Urinary bladder (tissue), 4 donors: ENCODE data around the gene FKBP2. TPM values are rescaled to one million over a fixed set of nuclear protein-coding genes. Genes with fewer than 3 reads are reported as not detected.

ENCODE experiments used
- DNase-seq: peaks from one replicate; pipeline ENCODE4 v3.0.0-alpha.2; 2015; ENCODE audit errors: extremely low spot score
- H3K27ac ChIP-seq: one replicate; pipeline ENCODE4 v1.5.1; 2013; ENCODE audit warnings: low read depth, mild to moderate bottlenecking, moderate library complexity
- H3K36me3 ChIP-seq: one replicate; pipeline ENCODE4 v1.6.1; 2013; ENCODE audit warnings: mild to moderate bottlenecking, moderate library complexity; ENCODE audit not compliant: insufficient read depth
- H3K4me1 ChIP-seq: one replicate; pipeline ENCODE4 v1.6.1; 2013; ENCODE audit warnings: mild to moderate bottlenecking, moderate library complexity; ENCODE audit not compliant: insufficient read depth
- H3K4me3 ChIP-seq: one replicate; pipeline ENCODE4 v1.5.1; 2013; ENCODE audit warnings: low read depth, low read length
- WGBS: extraction: QIAGEN DNeasy Blood & Tissue Kit; methylation state at CpG from one replicate; pipeline ENCODE4 v1.1.7; 2013; 5-methylcytosine and 5-hydroxymethylcytosine counted together
- polyA plus RNA-seq: library from polyadenylated mRNA; stranded (reverse); fragments of 200-250 nt; gene quantifications from one replicate; pipeline ENCODE4 v1.2.3, GENCODE V29; 2013
- total RNA-seq: library from RNA; depleted of rRNA; stranded (reverse); fragments of >200 nt; gene quantifications from one replicate; pipeline ENCODE4 v1.2.3, GENCODE V29; 2014
- donor health status: healthy with polysubstance abuse.
- donor health status: healthy.

Gene FKBP2
- 29.2 TPM for total RNA-seq
- 167 TPM for polyA plus RNA-seq

DNA sequence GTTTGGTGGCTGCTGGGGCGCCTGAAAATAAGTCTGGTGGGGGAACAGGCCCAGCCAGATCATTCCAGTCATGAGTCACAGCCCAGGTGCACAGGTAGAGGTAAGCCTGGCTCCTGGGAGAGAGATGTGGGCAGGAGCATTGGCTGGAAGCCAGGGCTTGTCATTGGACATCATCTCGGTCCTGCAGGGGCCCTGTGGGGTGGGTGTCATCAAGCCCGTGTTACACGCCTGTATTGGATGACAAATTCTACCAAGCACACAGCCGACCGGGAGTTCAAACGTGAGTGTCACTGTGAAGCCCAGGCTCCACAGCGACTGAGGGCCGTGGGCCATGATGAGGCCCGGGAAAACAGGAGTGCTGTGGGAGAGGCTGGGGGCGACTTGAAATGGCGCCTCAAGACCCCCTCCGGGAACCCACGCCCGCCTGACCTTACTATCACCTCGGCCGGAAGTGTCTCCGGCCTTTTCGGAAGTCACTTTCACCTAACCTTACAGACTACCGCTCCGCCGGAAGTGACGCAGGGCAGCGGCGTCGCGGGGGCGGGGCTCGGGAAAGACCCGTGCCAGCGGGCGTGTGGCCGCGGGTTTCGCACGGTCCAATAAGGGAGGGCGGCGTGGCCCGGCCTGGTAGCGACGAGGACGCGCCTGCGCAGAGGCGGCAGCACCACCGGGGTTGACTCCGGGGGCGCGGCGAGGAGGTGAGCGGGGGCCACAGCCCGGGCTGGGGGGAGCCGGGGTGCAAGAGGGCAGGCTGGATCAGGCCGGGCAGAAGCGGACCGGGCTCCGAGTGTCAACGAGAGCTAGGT, at the start of gene FKBP2:
TSS of gene FKBP2 (plus strand) at position 661 of the 806 bp plus-strand sequence. CDS start 1,293 bp downstream, outside the sequence.
- peak; percentile 88 for DNase-seq
- H3K4me3 ChIP-seq = peak within 1 kb of the TSS; percentile 81
- 1% methylated on average over 58 of the region's 58 CpGs for WGBS
- peak within 1 kb of the TSS; percentile 99 for H3K27ac ChIP-seq
- H3K4me1 ChIP-seq = no peaks in the 10 kb centered on the region
- no peaks in the 10 kb centered on the region for H3K36me3 ChIP-seq

DNA sequence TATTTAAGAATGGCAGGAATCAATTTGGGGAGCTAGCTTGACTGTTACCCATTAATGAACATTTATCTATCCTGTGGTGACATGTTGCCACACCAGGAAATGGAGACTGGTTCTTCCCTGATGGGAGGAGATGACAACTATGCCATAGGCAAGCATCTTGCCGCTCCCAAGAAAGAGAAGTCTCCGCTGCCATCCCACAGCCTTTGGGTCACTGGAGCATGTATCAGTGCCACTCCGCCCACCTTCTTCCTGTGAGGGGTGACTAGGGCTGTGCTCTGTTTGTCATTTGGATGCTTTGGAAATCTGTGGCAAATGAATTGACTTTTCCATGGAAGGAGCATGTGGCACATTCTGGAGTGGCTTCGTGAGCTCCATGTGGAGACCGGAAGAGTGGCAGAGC, 48.5 kb upstream of the FKBP2 start:
- peaks cover 4% of the 10 kb centered on the region for H3K36me3 ChIP-seq
- 93% methylated on average over 5 of the region's 5 CpGs for WGBS

DNA sequence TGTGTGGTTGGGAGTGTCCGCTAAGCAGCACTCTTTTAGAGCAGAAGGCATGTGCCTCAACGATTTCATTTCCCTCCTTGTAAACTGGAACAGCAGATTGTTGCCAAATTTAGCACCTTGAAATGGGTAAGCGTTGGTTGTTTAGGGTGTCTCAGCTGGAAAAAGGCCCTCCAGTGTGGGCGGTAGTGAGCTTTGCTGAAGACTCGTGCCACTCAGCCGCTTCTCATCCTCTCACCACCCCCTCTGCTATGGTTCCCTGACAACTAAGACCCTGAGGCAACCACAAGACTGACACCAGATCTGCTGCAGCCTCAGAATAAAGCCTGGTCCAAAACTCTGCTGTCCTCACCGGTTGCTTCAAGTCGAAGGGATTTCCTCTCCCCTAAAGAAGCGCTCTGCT, 44.3 kb upstream of the FKBP2 start:
- no peak overlapping the region for H3K4me3 ChIP-seq
- peaks cover 4% of the 10 kb centered on the region for H3K36me3 ChIP-seq
- WGBS = 84% methylated on average over 9 of the region's 9 CpGs
- no peak for DNase-seq
- no peaks in the 10 kb centered on the region for H3K4me1 ChIP-seq
- no peak overlapping the region for H3K27ac ChIP-seq

More for the DNA sequence above, 48.5 kb upstream of the FKBP2 start:
- Histone ChIP-seq H3K4me1 (no peaks in the 10 kb centered on the region), H3K27ac (no peak overlapping the region), H3K4me3 (no peak overlapping the region)
- no peak for DNase-seq

DNA sequence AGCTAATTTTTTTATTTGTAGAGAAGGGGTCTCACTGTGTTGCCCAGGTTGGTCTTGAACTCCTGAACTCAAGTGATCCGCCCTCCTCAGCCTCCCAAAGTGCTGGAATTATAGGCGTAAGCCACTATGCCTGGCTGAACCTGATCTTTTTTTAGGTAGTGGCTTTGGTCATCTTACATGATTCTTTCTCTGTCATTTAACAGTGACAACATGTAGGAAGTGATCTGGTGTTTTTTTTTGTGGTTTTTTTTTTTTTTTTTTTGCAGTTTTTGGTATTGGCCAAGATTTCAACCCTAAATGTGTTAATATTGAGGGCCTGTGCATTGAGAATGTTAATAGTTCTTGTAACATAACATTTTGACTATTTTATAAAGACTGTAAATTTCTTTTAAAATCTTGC, 42.4 kb upstream of the FKBP2 start:
- DNase-seq = no peak
- peaks cover 4% of the 10 kb centered on the region for H3K36me3 ChIP-seq
- WGBS = 98% methylated on average over 2 of the region's 2 CpGs
- no peaks in the 10 kb centered on the region for H3K4me1 ChIP-seq
- no peak overlapping the region for H3K27ac ChIP-seq
- H3K4me3 ChIP-seq = no peak overlapping the region

DNA sequence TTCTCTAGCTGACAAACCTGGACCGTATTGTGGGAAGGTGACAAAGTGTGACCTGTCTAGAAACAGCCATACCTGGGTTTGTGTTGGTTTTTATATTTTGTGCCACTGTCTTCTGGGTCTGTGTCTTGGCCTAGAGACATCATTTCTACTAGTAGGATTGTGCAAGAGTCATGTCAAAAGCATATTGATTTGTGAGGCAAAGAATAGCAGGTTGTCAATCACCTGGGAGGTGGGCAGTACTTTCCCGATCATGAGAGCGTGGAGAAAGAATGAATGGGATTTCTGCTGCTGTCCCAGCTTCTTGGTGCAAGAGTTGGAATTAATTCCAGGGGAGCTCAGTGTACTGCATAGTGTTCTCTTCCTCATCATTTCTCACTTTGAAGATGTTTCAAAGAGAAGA, 39.4 kb upstream of the FKBP2 start:
- WGBS = 68% methylated on average over 3 of the region's 3 CpGs
- no peak for DNase-seq
- peaks cover 2% of the 10 kb centered on the region for H3K36me3 ChIP-seq
- H3K4me3 ChIP-seq = no peak overlapping the region
- no peaks in the 10 kb centered on the region for H3K4me1 ChIP-seq
- no peak overlapping the region for H3K27ac ChIP-seq

DNA sequence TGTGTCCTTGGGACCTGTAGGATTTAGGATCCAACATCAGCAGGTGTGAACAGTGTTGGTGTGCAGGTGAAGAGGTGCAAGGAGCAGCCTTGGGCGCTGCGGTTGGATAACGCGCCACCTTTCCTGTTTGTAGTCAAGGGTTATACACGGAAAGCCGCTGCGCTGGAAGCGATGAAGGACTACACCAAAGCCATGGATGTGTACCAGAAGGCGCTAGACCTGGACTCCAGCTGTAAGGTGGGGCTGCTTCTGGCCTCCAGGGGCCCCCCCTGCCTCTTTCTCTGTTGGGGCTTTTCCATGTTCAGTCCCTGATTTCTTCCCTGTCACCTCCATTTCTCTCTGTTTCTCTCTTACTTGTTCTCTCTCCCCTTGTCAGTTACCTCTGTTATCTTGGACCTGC, 37.9 kb upstream of the FKBP2 start:
- H3K27ac ChIP-seq = no peak overlapping the region
- DNase-seq = no peak
- H3K4me1 ChIP-seq = no peaks in the 10 kb centered on the region
- H3K36me3 ChIP-seq = no peaks in the 10 kb centered on the region
- WGBS = 96% methylated on average over 9 of the region's 9 CpGs
- H3K4me3 ChIP-seq = no peak overlapping the region

DNA sequence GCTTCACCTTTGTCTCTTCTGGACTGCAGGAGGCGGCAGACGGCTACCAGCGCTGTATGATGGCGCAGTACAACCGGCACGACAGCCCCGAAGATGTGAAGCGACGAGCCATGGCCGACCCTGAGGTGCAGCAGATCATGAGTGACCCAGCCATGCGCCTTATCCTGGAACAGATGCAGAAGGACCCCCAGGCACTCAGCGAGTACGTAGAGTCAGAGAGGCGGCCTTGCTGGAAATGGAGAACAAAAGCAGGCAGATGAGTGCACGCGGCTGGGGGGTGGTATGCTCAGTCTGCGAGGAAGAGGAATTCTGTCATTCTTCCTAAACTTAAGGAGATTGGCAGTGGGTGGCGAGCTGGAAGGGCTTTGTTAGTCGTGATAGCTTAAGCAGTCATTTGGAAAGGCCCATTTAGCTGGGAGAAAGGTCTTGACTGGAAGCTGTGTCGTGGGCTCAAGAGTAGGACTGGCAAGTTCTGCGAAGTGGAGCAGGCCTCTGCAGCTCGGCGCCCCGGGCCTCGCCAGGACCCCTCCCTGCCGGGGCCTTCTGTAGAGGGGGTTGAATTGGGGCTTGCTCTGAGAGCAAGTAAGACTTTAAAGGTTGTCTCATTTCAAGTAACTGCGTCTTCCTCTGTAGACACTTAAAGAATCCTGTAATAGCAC, 37.3 kb upstream of the FKBP2 start:
- H3K27ac ChIP-seq = no peak overlapping the region
- H3K36me3 ChIP-seq = no peaks in the 10 kb centered on the region
- H3K4me1 ChIP-seq = no peaks in the 10 kb centered on the region
- DNase-seq = no peak
- 89% methylated on average over 27 of the region's 27 CpGs for WGBS
- H3K4me3 ChIP-seq = no peak overlapping the region

DNA sequence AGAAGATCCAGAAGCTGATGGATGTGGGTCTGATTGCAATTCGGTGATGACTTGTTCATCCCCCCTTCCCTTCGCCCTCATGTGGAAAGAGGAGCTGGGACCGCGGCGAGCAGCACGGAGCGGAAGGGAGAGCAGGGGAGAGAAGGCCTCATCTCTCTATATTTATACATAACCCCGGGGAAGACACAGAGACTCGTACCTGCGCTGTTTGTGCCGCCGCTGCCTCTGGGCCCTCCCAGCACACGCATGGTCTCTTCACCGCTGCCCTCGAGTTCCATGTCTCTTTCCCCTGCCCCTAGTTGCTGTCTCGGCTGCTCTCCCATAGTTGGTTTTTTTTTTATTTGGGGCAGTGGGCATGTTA, 36.8 kb upstream of the FKBP2 start:
- no peaks in the 10 kb centered on the region for H3K36me3 ChIP-seq
- no peak overlapping the region for H3K27ac ChIP-seq
- no peak for DNase-seq
- H3K4me3 ChIP-seq = no peak overlapping the region
- no peaks in the 10 kb centered on the region for H3K4me1 ChIP-seq
- 73% methylated on average over 16 of the region's 16 CpGs for WGBS

DNA sequence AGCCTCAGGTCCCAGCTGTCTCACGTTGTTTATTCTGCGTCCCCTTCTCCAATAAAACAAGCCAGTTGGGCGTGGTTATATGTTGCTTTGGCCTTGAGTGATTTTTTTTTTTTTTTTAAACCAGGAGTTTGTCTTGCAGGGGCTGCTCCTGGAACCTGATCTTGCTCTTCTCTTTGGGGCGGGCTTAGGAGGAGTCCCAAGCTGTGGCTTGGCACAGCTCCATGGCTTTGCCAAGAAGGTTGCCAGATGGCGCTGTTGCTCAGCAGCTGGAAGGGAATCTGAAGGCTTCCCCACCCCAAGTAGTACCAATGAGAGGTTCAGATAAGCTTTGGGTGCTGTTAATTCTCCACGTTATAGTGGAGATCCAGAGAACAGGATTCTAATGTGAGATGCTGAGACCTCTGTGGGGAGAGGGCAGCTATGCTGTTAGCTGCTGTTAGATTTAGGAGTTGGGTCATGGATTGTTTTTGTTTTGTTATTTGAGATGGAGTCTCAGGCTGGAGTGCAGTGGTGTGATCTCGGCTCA, 36.4 kb upstream of the FKBP2 start:
- Histone ChIP-seq H3K36me3 (no peaks in the 10 kb centered on the region), H3K4me3 (no peak overlapping the region), H3K27ac (no peak overlapping the region), H3K4me1 (no peaks in the 10 kb centered on the region)
- WGBS = 22% methylated on average over 7 of the region's 7 CpGs
- peak; percentile 73 for DNase-seq

DNA sequence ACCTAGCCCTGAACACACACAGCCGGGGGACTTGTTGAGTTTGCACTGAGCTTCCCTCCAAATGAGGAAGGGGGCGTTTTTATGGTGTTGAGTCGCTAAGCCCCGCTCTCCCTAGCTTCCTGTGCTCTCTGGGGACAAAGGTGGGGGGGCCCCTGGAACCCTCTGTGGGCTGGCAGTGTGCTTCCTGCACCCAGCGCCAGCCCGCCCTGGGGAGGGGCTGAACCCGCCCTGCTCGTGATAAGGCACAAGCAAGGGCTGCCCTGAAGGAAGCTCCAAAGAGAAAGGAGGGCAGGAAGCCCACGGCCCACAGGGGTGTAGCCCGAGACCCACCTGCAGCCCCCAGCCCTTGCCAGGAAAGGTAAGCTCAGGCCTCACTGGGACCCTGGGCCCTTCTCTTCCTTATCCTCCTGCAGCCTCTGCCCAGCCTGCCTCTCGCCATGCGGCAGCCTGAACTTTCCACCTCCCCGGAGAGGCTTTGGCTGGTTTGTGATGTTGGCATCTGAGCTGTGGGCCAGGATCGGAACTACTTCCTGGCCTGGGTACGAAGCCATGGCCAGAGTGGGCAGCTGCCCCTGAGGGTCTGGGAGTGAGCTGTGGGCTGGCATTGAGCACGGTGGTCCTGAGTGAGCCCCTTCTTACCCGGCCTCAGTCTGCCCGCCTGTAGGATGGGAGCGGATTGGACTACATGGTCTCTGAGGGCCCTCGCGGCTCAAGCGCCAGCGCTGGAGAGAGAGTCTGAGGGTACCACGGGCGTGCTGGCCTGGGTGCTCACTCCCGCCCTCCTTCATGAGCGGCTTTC, 34.2 kb upstream of the FKBP2 start, which contains the start of gene FERMT3:
TSS of gene FERMT3 (plus strand) at position 265 of the 799 bp plus-strand sequence. CDS start 644 bp downstream, outside the sequence.
- peak within 1 kb of the TSS; percentile 21 for H3K4me3 ChIP-seq
- H3K4me1 ChIP-seq = no peaks in the 10 kb centered on the region
- no peak for DNase-seq
- peak within 1 kb of the TSS; percentile 54 for H3K27ac ChIP-seq
- no peaks in the 10 kb centered on the region for H3K36me3 ChIP-seq
- 77% methylated on average over 27 of the region's 27 CpGs for WGBS

DNA sequence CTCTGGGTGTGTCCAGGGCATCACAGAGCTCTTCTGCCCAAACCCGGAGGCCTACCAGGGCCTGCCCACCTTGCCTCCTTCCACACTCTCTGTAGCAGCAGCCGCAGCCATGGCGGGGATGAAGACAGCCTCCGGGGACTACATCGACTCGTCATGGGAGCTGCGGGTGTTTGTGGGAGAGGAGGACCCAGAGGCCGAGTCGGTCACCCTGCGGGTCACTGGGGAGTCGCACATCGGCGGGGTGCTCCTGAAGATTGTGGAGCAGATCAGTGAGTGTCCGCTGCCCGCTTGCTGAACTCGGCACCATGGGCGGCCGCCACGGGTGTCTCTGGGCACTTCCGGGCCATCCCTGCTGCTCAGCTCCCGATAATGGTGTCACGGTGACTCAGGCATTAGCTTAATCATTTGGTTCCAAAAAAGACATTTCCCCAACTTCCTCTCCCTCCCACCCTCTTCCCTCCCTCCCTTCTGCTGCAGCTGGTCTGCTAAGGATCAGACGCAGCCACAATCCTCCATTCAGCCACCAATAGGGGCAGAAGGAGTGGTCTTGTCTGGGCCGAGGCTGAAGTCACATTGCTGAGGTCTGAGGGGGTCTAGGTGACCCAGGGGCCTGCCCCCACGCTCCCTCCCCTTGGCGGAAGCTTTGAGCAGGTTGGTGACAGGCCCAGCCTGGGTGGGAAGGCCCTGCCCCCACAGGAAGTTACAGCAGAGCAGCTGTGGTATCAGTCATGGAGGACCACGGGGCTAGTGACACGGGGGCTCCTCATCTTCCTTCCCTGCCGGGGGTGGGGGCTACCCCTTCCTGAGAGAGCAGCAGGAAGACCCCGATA, 33.4 kb upstream of the FKBP2 start:
- no peaks in the 10 kb centered on the region for H3K36me3 ChIP-seq
- peak overlapping the region; percentile 21 for H3K4me3 ChIP-seq
- 49% methylated on average over 30 of the region's 30 CpGs for WGBS
- peak overlapping the region; percentile 54 for H3K27ac ChIP-seq
- no peaks in the 10 kb centered on the region for H3K4me1 ChIP-seq
- no peak for DNase-seq

DNA sequence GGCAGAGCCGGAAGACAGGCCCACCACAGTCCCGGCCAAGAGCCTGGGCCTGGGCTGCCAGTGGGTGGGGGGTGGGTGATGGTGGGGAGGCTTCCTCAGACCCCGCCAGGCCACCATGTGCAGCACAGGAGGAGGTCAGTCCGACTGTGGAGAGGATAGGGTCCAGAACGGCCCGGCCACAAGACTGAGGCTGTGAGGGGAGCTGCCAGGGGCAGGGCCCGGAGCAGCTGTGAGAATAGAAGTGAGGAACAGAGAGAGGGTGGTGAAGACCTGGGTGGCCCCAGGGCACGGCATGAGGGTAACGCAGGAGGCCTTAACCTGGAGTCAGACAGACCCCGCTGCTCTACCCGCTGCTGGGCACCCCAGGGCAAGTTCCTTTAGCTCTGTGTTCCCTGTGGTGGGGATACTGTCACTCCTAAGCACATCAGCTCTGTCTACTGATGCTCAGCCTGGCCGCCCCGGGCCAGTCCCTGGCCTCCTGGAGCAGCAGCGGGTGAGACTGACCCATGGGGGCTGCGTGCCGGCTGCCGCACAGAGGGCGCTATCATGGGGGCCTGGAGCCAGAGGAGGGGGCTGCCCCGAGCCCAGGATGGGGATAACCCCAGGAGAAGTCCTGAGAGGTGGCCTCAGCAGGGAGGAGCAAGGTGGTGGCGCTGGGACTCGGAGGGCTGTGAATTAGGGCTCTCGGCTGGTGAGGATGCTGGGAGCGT, 32.7 kb upstream of the FKBP2 start:
- Histone ChIP-seq H3K4me3 (no peak overlapping the region), H3K4me1 (no peaks in the 10 kb centered on the region), H3K27ac (peak overlapping the region; percentile 35), H3K36me3 (no peaks in the 10 kb centered on the region)
- WGBS = 74% methylated on average over 23 of the region's 23 CpGs
- no peak for DNase-seq
